Measurements from ENCODE around the gene TMEM203.

TMEM203 gene, protein sequence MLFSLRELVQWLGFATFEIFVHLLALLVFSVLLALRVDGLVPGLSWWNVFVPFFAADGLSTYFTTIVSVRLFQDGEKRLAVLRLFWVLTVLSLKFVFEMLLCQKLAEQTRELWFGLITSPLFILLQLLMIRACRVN

GRCh38 chr9:137205126-137206069 is at the start of gene TMEM203, which contains the start of gene NDOR1:
Gene TMEM203 (minus strand): TSS chr9:137205648. CDS start chr9:137205414, 234 bp downstream.
Gene NDOR1 (plus strand): TSS chr9:137205700. CDS start chr9:137205778, 78 bp downstream.
- ATAC-seq (peak; percentile 71), DNase-seq (peak; percentile 88 to 92)
- Mint-ChIP-seq H3K4me1 (peaks cover 69% of the 10 kb centered on the region), H3K27ac (peak within 1 kb of the TSS; percentile 96 to 97), H3K4me3 (peak within 1 kb of the TSS; percentile 95 to 98), H3K27me3 (no peaks in the 10 kb centered on the region), H3K9me3 (no peaks in the 10 kb centered on the region)

DNA sequence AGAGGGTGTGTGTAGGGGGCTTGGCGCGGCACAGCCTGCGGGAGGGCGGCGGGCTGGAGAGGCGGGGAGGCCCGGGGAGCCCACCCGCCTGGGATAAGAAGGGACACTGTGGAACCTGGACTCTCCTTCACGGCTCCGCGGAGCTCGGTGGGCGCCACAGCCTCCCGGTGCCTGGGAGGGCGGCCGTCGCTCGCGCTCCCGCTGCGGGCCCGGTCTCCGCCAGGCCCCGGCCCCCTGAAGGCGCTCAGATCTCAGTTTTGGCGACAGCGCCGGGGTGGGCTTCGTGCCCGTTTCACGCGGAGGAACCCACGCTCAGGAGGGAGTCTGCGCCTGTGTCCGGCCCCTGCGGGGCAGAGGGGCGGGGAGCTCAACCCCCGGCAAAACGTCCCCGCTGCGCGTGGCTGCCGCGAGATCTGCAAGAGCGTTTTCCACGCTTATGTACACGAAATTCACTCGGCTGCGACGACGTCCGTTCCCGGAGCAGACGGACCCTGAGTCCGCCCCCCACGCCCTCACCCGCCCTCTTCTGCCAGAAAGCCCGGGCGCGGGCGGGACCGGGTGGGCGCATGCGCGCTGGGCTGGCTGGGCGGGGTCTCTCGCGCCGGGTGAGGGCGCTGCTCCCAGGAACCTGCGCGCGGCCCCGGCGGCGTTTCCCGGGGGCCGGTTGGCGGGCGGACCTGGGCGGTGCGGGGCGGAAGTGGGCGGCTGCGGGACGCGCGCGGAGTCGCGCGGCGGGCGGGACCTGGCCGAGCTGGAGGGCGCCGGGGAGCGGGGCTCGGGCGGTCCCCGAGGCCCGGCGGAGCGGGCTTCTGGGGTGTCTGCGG is 49.4 kb upstream of the TMEM203 start, which contains the start of gene NELFB:
Gene NELFB (plus strand): TSS at position 704 of the 824 bp plus-strand sequence.
- Mint-ChIP-seq H3K27me3 (peaks cover 6% of the 10 kb centered on the region), H3K4me1 (peaks cover 24% of the 10 kb centered on the region), H3K27ac (peak within 1 kb of the TSS; percentile 80 to 84), H3K9me3 (no peaks in the 10 kb centered on the region), H3K4me3 (peak within 1 kb of the TSS; percentile 87 to 89)
- DNase-seq (peak; percentile 94 to 97), ATAC-seq (peak; percentile 93)

DNA sequence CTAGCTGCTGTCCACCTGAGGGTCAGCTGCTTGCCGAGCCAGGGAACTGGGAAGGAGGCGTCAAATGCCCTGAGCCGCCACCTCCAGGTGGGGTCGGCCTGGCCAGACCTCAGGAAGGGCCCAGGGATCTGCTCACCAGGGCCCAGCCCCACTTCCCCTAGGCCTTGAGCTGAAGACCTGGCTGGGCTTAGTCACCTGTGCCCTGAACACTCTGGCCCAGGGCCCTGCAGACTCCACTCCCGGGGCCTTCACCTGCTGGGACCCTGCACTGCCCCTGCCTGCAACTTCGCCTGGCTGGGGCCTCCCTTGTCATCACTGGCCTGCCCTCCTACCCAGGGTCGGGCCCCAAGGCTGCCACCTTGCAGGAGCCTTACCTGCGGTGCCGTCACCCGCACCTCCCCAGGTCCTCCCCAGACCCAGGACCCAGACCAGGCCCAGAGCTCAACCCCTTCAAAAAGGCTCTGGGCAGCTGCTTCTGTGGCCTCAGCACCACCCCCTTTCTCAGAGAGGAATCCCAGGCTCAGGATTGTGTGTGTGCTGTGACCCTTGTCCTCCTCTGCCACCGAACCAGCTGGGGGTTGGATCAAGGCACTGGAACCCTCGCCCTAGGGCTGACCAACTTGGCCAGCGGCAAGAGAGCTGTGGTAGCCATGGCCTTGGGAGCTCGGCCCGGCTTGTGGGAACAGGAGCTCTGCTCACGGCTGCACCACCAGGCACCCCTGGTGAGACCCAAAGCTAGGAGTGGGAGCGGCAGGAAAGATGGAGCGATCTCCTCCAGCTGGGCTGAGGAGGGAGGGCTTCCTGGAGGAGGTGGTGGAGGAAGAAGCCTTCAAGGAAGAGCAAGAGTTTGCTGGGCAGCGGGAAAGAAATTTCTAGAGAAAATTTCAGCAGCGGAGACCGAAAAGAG is 48.5 kb upstream of the TMEM203 start:
- no peak for DNase-seq
- H3K4me1 Mint-ChIP-seq: peaks cover 24% of the 10 kb centered on the region
- H3K27ac Mint-ChIP-seq: peak overlapping the region; percentile 80 to 84
- no peaks in the 10 kb centered on the region for H3K9me3 Mint-ChIP-seq
- peak overlapping the region; percentile 87 to 89 for H3K4me3 Mint-ChIP-seq
- peaks cover 6% of the 10 kb centered on the region for H3K27me3 Mint-ChIP-seq
- no peak for ATAC-seq

DNA sequence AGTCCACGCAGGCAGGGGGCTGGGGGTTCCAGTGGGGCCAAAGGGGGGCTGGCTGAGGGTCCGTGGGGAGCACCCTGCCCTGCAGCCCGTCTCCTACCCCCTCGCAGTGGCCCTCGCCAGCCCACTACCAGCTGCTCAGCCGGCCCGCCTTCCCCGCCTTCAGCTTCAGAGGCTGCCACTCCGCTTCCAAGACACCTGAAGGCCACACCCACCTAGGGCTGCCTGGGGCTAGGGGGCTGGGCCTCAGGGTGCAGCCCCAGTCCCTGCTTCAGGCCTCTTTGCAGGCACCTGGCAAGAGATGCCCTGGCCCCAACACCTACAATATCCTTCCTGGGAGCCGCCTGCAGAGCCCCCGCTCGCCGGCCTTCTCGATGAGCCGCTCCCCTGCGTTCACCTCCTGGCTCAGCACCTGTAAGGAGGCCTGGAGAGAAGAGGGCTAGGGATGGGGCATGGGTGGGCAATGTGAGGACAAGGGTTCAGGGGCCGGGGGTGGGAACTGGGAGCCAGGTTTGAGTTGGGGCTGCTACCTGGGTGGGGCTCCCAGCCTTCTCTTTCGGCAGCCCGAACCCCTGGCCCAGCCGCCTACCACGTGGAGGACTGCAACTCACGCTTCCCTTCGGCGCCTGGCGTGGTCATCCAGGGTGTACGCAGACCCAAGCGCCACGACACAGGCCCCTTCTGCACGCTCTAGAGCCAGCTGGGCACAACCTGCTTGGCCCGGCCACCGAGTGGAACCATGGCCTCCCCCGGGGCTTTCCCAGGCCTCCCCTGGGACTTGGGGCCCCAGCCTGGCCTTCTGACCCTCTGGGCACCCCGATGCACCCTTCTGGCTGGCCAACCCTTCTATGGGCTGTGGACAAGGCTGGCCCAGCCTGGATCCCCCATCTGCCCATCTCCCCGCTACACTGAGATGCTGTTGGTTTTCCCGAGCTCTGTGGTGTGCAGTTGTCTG is 47.4 kb upstream of the TMEM203 start:
- ATAC-seq (no peak), DNase-seq (no peak)
- Mint-ChIP-seq H3K4me1 (peaks cover 24% of the 10 kb centered on the region), H3K9me3 (no peaks in the 10 kb centered on the region), H3K4me3 (no peak overlapping the region), H3K27ac (no peak overlapping the region), H3K27me3 (peaks cover 6% of the 10 kb centered on the region)

GRCh38 chr9:137251490-137252268 is 46.2 kb upstream of the TMEM203 start:
- Mint-ChIP-seq H3K27me3 (peaks cover 6% of the 10 kb centered on the region), H3K4me3 (no peak overlapping the region), H3K4me1 (peaks cover 22% of the 10 kb centered on the region), H3K9me3 (no peaks in the 10 kb centered on the region), H3K27ac (no peak overlapping the region)
- no peak for ATAC-seq
- no peak for DNase-seq

- ATAC-seq (no peak), DNase-seq (no peak)
- H3K9me3 Mint-ChIP-seq: no peaks in the 10 kb centered on the region
- peaks cover 6% of the 10 kb centered on the region for H3K27me3 Mint-ChIP-seq
- H3K27ac Mint-ChIP-seq: no peak within 1 kb of the TSS
- H3K4me3 Mint-ChIP-seq: no peak within 1 kb of the TSS
- H3K4me1 Mint-ChIP-seq: peaks cover 17% of the 10 kb centered on the region
These were observed 45.7 kb upstream of the TMEM203 start, which contains the start of gene STPG3 for GRCh38 chr9:137251194-137251461. Gene STPG3 (plus strand): TSS chr9:137251286. CDS start chr9:137251287, 1 bp downstream.

- no peak for DNase-seq
- ATAC-seq: no peak
- H3K9me3 Mint-ChIP-seq: no peaks in the 10 kb centered on the region
- H3K27me3 Mint-ChIP-seq: peaks cover 6% of the 10 kb centered on the region
- no peak overlapping the region for H3K4me3 Mint-ChIP-seq
- peaks cover 13% of the 10 kb centered on the region for H3K4me1 Mint-ChIP-seq
- H3K27ac Mint-ChIP-seq: no peak overlapping the region
These were observed 45.1 kb upstream of the TMEM203 start for GRCh38 chr9:137250329-137251193.

- peaks cover 15% of the 10 kb centered on the region for H3K4me1 Mint-ChIP-seq
- no peak overlapping the region for H3K4me3 Mint-ChIP-seq
- ATAC-seq: no peak
- no peak for DNase-seq
- H3K27me3 Mint-ChIP-seq: no peaks in the 10 kb centered on the region
- H3K27ac Mint-ChIP-seq: no peak overlapping the region
- H3K9me3 Mint-ChIP-seq: no peaks in the 10 kb centered on the region
These were observed 42.4 kb upstream of the TMEM203 start for GRCh38 chr9:137247916-137248175.

- Mint-ChIP-seq H3K27me3 (no peaks in the 10 kb centered on the region), H3K4me3 (no peak overlapping the region), H3K27ac (no peak overlapping the region), H3K4me1 (peaks cover 21% of the 10 kb centered on the region), H3K9me3 (no peaks in the 10 kb centered on the region)
- DNase-seq (no peak), ATAC-seq (no peak)
These were observed 41.9 kb upstream of the TMEM203 start for GRCh38 chr9:137247135-137247915.

- ATAC-seq (no peak), DNase-seq (peak in 1 of 2 donors; percentile 15)
- peak overlapping the region in 1 of 2 donors; percentile 90 for H3K27ac Mint-ChIP-seq
- no peaks in the 10 kb centered on the region for H3K9me3 Mint-ChIP-seq
- H3K27me3 Mint-ChIP-seq: no peaks in the 10 kb centered on the region
- H3K4me3 Mint-ChIP-seq: no peak overlapping the region
- H3K4me1 Mint-ChIP-seq: peaks cover 31% of the 10 kb centered on the region
These were observed 40.3 kb upstream of the TMEM203 start for GRCh38 chr9:137245450-137246421.
